Stimulated activated CD4-positive, alpha-beta T cell treated with anti-CD3 and anti-CD28 coated beads, Interleukin-4, amount 100 ng/mL, for 48 hours (primary cell): Measurements from ENCODE around the gene HSH2D.
A peak's percentile ranks its signal among the peaks of the same experiment; 100 is the strongest.
"Not testable (repeated sequence)": the region's sequence is repeated elsewhere in the genome, so short reads cannot be mapped to it uniquely, and the experiment has no call there.

ENCODE experiments used
- DNase-seq, 2 donors: peaks; one replicate each; pipeline ENCODE4 v3.0.0-alpha.2; 2020; ENCODE audit warnings: low read depth in 2 of 2

Gene HSH2D, protein sequence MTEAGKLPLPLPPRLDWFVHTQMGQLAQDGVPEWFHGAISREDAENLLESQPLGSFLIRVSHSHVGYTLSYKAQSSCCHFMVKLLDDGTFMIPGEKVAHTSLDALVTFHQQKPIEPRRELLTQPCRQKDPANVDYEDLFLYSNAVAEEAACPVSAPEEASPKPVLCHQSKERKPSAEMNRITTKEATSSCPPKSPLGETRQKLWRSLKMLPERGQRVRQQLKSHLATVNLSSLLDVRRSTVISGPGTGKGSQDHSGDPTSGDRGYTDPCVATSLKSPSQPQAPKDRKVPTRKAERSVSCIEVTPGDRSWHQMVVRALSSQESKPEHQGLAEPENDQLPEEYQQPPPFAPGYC

DNA sequence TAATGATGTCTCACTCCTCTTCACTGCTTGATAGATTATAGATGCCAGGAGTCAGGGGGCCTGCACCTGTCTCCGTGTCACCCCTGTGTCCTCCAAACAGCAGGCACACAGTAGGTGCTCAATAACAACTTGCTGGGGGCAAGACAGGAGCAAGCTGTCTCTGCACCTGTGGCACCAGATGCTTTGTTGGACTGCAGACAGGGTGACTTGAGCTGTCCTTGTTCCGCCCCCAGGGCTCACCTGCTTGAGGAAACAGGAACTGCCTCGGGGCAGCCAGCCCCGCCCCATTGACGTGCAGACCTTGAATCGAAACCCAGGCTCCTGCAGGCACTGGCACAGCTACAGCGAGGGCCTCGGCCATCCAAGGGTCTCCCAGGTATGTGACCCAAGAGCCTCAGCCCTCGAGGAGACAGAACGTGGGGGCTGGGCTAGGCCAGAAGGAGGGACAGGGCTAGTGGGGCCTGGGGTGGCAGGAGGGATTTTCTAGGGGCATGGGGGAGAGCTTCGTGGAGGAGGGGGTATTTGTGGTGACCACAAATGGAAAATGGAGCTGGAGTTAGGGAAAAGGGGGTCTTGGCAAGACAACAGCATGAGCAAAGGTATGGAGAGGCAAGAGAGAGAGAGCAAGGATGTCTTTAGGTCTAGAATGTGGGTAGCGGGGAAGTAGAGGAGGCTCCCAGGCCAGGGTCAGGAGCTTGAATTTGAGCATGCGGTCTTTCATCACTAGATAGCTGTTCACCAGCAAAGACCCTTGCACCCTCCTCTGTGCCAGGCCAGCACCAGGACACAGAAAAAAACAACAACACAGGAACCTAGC is at the start of gene HSH2D:
HSH2D (plus strand) TSS at position 287 of the 817 bp plus-strand sequence. CDS start 5,066 bp downstream, outside the sequence.
- DNase-seq = peak; percentile 68 to 69

DNA sequence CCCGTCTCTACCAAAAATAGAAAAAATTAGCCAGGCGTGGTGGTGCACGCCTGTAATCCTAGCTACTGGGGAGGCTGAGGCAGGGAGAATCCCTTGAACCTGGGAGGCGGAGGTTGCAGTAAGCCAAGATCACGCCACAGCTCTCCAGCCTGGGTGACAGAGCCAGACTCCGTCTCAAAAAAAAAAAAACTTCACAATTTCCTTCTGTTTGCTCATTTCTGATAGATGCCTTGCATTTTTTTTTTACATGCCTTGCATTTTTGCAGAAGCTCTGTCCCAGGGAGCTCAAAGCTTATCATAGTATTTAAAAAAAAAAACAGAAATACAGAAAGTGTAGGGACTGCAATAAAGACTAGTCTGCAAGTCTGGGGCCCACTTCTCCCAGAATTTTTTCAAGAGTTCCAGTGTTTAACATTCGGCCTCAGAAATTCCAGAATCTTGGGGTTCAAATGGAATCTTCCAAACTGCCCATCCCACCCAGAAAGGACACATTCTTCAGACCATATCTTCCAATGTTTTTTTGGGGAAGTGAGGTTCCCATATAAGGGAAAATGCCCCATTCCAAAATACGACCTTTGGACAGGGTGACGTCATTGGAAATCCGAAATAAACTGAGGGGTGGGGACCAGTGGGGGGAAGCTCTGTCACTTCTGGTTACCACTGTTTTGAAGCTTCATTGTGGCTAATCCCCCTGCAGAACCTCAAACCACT is 49.0 kb upstream of the HSH2D start:
- DNase-seq = no peak

DNA sequence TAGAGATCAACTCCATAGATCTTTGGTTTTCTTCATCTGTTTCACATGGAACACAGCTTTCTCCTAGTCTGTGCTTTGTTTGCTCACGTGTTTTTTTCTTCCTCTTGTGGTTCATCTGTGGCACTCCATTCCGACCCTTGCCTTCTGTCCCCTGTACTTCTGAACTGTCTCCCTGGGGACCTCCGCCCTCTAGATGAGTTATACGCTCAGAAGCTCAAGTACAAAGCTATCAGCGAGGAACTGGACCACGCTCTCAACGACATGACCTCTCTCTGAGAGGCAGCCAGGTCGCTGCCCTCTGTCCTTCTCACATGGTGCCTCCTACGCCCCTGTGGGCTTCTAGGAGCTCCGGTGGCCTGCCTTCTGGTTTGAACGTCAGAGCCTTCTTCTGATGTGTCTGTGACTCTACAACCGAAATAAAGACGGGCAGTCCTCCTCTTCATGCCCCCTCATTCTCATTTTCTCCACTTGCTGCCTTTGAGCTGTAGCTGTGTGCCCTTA is 48.4 kb upstream of the HSH2D start:
- no peak for DNase-seq

DNA sequence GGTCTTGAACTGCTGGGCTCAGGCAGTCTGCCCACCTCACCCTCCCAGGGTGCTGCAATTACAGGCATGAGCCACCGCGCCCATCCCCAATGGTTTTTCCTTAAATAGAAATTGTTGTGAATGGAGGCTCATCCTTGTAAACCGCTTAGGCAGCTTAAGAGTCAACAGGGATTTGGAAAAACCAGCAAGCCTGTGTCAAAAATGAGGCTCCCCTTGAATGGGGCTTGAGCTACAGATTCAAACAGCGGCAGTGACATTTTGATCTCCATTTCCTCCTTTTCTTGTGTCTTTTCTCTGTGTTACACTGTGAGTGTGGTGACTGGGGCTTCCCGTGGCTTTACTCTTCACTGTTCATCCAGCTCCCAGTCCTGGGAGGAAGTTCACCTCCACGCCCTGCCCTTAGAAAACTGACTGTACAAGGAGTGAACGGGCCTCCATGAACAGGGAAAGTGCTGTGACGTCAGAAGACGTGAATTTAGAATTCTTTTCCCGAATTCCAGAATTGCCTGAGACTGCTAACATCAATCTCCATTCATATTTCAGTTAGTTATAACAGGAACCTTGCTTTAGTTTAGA is 47.1 kb upstream of the HSH2D start:
- DNase-seq = no peak

DNA sequence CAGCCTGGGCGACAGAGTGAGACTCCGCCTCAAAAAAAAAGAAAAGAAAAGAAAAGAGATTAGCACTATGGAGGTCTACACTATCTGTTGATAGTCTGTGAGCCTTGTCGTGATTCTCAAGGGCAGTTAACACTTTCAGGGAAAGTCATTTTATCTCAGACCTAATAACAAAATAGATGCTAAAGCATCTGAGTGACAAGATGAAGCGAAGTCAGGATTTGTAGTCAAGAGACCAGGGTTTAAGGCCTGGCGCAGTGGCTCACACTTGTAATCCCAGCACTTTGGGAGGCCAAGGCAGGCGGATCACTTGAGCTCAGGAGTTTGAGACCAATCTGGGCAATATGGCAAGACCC is 45.1 kb upstream of the HSH2D start:
- DNase-seq = no peak

DNA sequence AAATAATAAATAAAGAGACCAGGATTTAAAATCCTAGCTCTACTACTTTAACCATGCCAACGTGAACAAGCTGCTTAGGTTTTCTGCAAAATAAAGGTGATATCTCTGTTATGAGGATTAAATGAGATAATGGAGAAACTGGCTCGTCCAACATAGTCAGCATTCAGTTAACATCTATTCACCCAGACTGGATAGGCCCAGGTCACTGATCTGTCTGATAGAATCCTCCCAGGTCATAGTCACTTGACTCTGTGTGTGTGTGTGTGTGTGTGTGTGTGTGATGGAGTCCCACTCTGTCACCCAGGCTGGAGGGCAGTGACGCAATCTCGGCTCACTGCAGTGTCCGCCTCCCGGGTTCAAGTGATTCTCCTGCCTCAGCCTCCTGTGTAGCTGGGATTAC is 44.7 kb upstream of the HSH2D start:
- no peak for DNase-seq

DNA sequence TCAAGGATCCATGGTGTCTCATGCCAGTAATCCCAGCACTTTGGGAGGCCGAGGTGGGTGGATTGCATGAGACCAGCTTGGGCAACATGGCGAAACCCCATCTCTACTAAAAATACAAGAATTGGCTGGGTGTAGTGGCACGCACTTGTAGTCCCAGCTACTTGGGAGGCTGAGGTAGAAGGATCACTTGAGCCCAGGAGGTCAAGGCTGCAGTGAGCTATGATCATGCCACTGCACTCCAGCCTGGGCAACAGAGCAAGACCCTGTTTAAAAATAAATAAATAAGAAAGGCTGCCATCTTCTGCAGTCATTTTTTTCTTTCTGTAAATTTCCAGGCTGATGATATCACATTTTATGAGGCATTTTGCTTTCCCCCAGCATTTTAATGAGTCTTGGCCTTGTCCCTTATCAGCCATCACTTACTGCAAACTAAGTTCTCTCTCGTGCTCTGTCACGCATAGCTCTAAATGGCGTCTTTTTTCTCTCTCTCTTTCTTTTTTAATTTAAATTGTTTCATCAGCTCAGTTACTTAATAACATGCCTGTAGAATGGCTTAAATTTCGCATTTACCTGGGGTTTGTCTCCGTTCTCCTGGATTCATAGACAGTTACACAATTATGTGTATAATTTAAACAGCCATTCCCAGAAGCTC is 44.0 kb upstream of the HSH2D start:
- DNase-seq = not testable (repeated sequence)

DNA sequence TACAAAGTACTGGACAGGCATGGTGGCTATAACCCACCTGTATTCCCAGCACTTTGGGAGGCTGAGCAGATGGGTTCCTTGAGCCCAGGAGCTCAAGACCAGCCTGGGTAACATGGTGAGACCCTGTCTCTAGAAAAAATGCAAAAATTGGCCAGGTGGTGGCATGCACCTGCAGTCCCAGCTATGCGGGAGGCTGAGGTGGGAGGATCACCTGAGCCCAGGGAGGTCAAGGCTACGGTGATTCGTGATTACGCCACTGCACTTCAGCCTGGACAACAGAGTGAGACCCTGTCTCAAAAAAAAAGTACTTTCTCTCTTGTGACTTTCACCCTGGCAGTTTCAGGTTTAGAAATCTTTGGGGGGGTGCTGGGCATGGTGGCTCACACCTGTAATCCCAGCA is 43.0 kb upstream of the HSH2D start:
- no peak for DNase-seq

DNA sequence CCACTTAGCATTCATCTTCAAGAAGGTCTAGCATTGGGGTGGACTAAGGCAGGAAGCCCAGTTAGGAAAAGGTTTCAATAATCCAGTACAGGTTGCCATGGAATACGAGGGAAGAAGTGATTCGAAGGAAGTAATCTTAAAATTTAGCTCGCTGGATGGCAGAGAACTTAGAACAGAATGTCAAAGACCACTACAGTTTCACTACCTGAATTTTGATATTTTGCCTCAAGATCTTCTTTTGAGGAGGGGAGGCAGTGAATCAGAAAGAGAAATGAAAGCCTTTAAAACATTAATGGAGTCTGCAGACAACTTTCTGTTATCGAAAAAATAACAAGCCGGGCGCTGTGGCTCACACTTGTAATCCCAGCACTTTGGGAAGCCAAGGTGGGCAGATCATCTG is 38.8 kb upstream of the HSH2D start:
- no peak for DNase-seq

DNA sequence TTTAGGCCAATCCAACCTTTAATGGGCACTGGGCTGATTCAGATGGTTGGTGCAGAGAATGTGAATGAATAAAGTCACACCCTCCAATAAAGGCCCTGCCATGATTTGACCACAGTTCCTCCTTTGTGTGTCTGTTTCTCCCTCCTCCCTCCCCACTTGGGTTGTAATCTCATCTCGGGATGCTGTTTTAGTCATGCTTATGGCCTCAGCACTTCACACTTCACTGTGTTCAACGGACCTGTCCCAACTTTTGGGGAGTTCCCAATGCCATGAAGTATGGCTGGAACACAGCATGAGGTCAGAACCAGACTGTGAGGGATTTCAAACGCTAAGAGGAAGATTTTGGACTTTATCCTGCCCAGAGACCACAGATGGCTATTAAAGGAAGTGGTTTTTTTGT is 37.4 kb upstream of the HSH2D start:
- DNase-seq = no peak

DNA sequence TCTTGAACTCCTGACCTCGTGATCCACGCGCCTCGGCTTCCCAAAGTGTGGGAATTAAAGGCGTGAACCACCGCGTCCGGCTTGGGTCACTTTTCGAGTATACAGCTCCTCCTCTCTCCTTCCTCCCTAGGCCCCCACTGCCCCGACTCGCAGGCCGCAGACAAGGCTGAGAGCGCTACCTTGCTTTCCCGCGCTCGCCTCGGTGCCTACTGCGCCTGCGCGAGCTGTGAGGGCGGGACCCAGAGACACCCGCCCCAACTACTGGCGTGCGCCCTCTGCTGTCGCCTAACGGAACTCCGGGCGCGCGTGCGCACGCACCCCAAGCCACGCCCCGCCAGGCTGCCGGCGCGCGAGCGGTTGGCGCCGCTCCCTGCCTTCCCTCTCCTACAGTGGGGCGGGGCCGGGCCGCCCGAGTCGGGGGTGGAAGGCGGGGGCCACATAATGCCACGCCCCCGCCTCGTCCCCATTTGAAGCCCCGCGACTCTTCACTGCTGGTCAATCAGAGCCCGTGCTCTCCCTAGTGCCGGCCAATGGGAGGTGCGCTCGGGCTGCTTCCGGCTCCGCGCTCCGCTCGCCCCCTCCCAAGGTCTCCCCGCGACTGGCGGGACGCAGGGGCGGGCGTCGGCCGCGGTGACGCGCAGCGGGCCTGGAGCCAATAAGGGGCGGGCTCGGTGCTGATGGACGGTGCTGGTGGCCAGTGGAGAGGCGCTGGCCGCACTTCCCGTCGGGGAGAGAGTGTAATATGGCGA is 32.2 kb upstream of the HSH2D start, which contains the start of gene RAB8A:
RAB8A (plus strand) TSS at position 730 of the 749 bp plus-strand sequence; CDS start at position 743, 13 bp downstream.
- DNase-seq = peak; percentile 96 to 99

DNA sequence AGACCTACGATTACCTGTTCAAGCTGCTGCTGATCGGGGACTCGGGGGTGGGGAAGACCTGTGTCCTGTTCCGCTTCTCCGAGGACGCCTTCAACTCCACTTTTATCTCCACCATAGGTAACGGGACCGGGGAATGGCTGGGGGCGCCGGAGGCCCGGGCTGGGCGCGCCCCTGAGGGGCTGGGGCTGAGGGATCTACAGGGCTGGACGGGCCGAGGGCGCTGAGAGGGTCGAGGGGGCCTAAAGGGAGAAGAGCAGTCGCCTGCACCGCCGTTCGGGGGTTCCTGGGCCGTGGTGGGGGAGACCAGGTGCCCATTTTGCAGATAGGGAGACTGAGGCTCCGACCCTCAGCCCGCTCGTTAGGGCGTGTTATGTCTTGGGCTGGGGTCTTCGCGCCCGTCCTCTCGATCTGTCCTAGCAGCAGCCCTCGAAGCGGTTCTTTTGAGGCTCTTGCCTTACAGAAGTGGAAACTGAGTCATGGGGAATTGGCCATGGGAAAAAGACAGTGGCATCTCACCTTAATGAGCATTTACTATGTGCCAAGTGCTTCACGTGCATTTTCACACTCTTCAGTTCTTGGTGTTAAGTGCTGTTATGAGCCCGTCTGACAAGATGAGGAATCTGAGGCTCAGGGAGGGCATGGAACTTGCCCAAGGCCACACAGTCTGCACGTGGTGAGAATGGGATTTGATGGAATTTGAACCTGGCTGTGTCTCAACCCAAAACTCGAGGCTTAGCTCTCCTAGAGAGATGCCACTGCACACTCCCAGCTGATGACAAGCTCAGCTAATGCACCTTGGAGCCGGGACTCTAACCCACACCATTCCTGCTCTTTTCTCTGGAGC is 31.4 kb upstream of the HSH2D start:
- no peak for DNase-seq

DNA sequence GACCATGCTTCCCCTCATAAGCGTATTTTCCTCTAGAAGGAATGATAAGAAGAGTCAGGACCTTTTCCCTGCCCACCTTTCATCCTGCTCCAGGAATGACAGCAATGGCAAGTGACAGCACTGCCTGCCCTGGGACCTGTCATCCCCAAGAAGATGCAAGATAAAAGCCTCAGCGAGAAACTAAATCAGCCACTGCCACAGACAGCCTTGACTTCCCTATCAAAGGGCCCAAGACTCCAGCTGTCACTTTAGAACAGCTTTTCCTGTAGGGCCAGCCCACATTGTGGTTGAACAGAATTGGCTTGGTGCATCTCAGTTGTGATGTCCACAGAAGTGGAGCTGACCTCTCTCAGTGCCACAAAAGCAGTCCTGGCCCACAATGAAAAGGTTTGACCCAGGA is 30.7 kb upstream of the HSH2D start:
- no peak for DNase-seq

DNA sequence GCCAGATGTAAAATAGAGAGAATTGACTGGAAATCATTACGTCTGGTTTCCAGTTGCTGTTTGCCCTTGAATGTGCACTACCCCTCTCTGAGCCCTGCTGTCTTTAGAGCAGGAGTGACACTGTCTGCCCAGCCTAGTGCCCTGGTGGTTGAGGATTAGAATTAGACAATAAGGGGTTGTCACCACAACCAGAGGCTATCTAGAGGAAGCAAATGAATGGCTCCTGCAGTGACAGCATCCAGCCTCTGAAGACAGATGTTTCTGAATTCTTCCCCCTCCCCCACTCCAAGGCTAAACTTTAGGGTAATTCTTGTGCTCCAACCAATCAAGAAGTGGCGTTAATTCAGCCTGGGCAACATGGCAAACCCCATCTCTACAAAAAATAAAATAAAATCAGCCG is 29.8 kb upstream of the HSH2D start:
- DNase-seq = no peak

DNA sequence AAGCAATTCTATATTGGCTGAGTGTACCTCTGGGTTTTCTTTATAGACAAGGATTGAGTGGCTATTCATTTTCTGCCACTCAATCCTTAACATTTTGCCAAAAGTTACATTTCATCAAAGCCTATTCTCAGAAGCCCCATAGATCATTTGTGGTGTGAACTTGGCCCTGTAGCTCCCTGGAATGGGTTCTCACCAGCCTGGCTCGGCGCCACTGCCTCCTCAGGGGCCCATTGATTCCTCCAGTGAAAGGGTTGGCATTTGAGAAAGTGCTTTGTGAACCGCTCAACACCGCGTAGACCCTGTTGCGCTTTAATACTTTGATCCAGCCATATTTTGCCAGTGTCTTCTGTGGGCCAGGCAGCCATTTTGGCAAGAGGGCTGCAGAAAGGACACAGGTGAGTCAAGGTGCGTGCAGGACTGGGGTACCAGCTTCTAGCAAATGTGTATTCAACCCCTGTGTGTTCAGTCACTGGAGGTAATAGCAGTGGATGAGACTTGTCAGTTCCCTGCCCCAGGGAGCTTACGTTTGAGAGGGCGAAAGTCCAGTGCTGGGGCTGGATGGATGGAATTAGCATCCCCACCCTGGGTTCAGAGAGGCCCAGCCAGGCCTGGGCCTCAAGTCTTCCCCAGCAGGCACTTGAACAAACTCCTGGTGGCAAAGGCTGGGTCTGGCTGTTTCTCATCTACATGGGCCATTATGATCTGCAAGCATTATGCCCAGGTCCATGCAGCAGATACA is 28.0 kb upstream of the HSH2D start:
- no peak for DNase-seq

DNA sequence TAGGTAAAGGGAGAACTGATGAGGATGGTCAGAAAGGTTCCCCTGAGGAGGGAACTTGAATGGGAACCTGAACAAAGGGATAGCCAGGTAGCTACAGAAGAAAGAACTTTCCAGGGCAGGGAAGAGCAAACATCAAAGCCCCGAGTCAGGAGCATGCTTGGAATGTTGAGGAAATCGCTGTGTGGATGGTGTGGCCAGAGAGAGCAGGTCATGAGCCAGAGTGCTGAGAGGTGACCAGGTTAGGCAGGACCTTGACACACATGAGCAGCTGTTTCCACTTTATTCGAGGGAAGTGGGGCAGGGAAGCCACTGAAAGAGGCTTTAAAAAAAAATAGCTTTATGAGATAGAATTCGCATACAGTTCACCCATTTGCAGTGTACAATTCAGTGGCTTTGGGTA is 27.4 kb upstream of the HSH2D start:
- DNase-seq = no peak

DNA sequence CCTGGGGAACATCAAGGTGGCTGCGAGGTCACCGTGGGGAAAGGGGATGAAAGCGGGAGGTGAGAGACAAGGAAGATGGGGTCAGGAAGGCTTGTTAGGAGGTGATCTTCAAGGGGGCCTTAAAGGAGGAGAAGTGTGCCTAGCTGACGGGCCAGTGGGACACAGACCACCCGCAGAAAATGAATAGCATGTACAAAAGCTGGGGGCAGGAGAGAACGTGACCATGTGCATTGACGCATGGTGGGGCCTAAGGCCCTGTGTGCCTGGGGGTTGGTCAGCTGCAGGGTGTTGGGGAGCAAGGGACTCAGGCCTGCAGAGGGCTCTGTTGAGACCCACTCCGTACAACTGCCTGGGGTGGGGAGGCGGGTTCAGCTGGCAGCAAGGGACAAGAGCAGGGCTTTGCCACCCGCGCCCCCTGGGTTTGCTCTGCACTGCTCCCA is 25.9 kb upstream of the HSH2D start:
- no peak for DNase-seq

DNA sequence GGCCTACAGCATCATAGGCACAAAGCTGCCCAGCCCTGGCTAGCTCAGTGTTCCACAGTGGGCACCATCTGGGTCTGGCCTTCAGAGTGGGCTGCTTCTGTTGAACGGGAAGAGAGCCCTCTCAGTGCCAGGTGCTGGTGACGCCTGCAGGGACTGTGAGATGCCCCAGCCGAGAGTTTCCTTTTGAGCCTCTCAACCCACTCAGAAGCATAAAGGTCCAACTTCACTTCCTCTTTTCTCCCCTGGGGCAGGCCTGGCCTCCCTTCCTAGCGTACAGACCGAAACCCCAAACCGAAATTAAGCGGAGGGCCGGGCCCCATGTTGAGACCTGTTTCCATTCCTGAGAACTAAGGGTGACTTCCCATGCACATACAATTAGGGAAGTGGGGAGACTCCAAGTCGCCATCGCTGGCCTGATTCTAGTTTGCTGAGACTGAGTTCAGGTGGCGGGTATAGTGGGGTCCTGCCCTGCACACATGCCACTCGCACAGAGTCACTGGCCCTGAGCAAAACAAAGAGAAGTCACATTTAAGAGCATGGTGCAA is 24.9 kb upstream of the HSH2D start:
- DNase-seq = peak; percentile 42 to 59
